LNCAP (cell line): ENCODE results near the gene SRPX2.

Experiments used
- TF ChIP-seq, protein P1 (sequence below): fragments of 450-650 bp; IDR thresholded peaks from 2 replicates; pipeline ENCODE4 v1.5.1; 2017; ENCODE audit warnings: mild to moderate bottlenecking

Gene SRPX2, protein sequence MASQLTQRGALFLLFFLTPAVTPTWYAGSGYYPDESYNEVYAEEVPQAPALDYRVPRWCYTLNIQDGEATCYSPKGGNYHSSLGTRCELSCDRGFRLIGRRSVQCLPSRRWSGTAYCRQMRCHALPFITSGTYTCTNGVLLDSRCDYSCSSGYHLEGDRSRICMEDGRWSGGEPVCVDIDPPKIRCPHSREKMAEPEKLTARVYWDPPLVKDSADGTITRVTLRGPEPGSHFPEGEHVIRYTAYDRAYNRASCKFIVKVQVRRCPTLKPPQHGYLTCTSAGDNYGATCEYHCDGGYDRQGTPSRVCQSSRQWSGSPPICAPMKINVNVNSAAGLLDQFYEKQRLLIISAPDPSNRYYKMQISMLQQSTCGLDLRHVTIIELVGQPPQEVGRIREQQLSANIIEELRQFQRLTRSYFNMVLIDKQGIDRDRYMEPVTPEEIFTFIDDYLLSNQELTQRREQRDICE

GRCh38 chrX:100643956-100644860 lies at the start of gene SRPX2:
Gene SRPX2, plus strand, starts transcription at chrX:100644199. Its CDS starts 2,124 bp downstream, at chrX:100646323.
- TF ChIP-seq, protein P1, sequence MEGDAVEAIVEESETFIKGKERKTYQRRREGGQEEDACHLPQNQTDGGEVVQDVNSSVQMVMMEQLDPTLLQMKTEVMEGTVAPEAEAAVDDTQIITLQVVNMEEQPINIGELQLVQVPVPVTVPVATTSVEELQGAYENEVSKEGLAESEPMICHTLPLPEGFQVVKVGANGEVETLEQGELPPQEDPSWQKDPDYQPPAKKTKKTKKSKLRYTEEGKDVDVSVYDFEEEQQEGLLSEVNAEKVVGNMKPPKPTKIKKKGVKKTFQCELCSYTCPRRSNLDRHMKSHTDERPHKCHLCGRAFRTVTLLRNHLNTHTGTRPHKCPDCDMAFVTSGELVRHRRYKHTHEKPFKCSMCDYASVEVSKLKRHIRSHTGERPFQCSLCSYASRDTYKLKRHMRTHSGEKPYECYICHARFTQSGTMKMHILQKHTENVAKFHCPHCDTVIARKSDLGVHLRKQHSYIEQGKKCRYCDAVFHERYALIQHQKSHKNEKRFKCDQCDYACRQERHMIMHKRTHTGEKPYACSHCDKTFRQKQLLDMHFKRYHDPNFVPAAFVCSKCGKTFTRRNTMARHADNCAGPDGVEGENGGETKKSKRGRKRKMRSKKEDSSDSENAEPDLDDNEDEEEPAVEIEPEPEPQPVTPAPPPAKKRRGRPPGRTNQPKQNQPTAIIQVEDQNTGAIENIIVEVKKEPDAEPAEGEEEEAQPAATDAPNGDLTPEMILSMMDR, result no peak

GRCh38 chrX:100596601-100597000 lies 47.4 kb upstream of the SRPX2 start:
- TF ChIP-seq, protein P1, result no peak

- TF ChIP-seq, protein P1, result no peak
These were observed 44.5 kb upstream of the SRPX2 start for GRCh38 chrX:100599456-100599855.

GRCh38 chrX:100600340-100600739 lies 43.7 kb upstream of the SRPX2 start:
- TF ChIP-seq, protein P1, result no peak

DNA sequence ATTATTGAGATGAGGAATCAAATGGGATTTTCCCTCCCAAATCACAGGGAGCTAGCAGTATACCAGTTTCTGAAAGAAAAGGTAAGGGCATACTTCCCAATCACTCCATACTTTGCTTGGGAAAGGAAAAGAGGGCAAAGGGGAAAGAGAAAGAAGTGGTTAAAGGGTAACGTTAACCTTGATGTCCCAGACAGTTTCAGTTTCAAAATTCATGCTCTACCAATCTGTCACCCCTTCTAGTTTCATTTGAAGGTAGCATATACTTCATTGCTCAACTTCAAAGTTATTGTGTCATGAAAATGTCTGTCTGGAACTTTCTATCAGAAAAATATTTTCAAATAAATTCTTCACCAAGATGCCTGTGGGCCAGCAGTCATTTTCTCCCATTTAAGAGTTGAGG lies 43.2 kb upstream of the SRPX2 start:
- TF ChIP-seq, protein P1, result no peak

DNA sequence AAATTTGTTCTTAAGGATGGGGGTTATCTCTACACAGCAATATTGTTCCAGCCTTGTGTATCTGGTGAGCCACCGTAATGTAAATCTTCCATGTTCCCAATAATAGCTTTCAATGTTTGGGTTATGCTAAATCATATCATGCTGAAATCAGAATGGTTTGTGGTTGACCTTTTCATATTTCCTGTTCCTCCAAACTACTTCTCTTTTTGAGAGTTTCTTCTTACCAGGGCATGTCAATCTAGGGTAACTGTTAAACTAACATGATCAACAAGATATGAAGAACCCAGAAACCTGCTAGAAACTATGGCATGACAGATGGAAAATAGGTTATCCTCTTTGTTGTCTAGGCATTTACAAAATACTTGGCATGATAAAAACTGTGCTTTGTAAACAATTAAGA lies 37.2 kb upstream of the SRPX2 start:
- TF ChIP-seq, protein P1, result no peak

GRCh38 chrX:100609591-100609990 lies 34.4 kb upstream of the SRPX2 start:
- TF ChIP-seq, protein P1, result peak; percentile 20; the same call in 1 of the 2 replicates
